A549 (cell line): Measurements from ENCODE around the gene MEGF9. TPM values are rescaled to one million over a fixed set of nuclear protein-coding genes. Genes with fewer than 3 reads are reported as not detected.

ENCODE experiments used
- ATAC-seq, 2 experiments: fragments of 200-7000 bp in 1 of 2; fragments of >200 bp in 1 of 2; cut with Nextera tagmentation in 1 of 2; cut with Tn5 transposase in 1 of 2; 3 replicates each; pipeline versions ENCODE4 v1.8.0 to v1.9.1; 2018 to 2020; ENCODE audit warnings: mild to moderate bottlenecking in 1 of 2, moderate library complexity in 1 of 2
- CTCF ChIA-PET: fragments of 300-600 bp; sonication (Branson Sonifier 250); formaldehyde crosslinking; extraction: SDS; loops from one replicate; lab custom pipeline; 2021; ENCODE audit warnings: antibody characterized with exemption, inconsistent platforms; lab: Yijun Ruan, JAX
- POLR2A ChIA-PET: fragments of 350-600 bp; formaldehyde crosslinking; extraction: SDS; loops from one replicate; lab custom pipeline; 2021; ENCODE audit warnings: antibody characterized with exemption, inconsistent platforms; lab: Yijun Ruan, JAX
- DNase-seq, 2 experiments: peaks; one replicate each; pipeline versions ENCODE4 v3.0.0 to v3.0.0-alpha.2; 2011 to 2016; ENCODE audit warnings: low read depth in 1 of 2, low spot score in 1 of 2
- FAIRE-seq: peaks from 2 replicates; lab custom pipeline; 2011; peaks lifted over from hg19 to GRCh38; lab: Jason Lieb, UNC
- H3K27ac ChIP-seq, 2 experiments: fragments of >200 bp; sonication (Bioruptor Twin); formaldehyde crosslinking; 3 replicates each; pipeline ENCODE4 v1.5.1; 2016 to 2017
- H3K4me1 ChIP-seq: fragments of >200 bp; sonication (Bioruptor Twin); formaldehyde crosslinking; 3 replicates; pipeline ENCODE4 v1.6.1; 2016
- H3K4me2 ChIP-seq: fragments of >200 bp; sonication (Bioruptor Twin); formaldehyde crosslinking; 3 replicates; pipeline ENCODE4 v1.6.1; 2016
- H3K4me3 ChIP-seq: fragments of >200 bp; sonication (Bioruptor Twin); formaldehyde crosslinking; 3 replicates; pipeline ENCODE4 v1.5.1; 2016
- H3K9me3 ChIP-seq: fragments of >200 bp; sonication (Bioruptor Twin); formaldehyde crosslinking; 3 replicates; pipeline ENCODE4 v1.6.1; 2016
- BHLHE40 ChIP-seq: IDR thresholded peaks from 2 replicates; pipeline ENCODE4 v1.6.1; 2012; ENCODE audit warnings: low read depth, low read length, inconsistent platforms
- EHF ChIP-seq: fragments of 250-450 bp; sonication (Bioruptor Pico); IDR thresholded peaks from 2 replicates; pipeline ENCODE4 v1.5.0; 2020; ENCODE audit warnings: mild to moderate bottlenecking
- EHMT2 ChIP-seq: fragments of 200-600 bp; sonication (generic); IDR thresholded peaks from 2 replicates; pipeline ENCODE4 v1.6.1; 2016; ENCODE audit warnings: antibody characterized with exemption, low read depth, mild to moderate bottlenecking, moderate library complexity
- FOXS1 ChIP-seq: fragments of 250-450 bp; sonication (Bioruptor Pico); IDR thresholded peaks from 2 replicates; pipeline ENCODE4 v1.5.0; 2020; ENCODE audit warnings: mild to moderate bottlenecking, moderate library complexity
- GATA3 ChIP-seq: IDR thresholded peaks from 2 replicates; pipeline ENCODE4 v1.6.1; 2012; ENCODE audit warnings: borderline replicate concordance
- HEYL ChIP-seq: fragments of 250-450 bp; sonication (Bioruptor Pico); IDR thresholded peaks from 2 replicates; pipeline ENCODE4 v1.8.0; 2021; ENCODE audit warnings: mild to moderate bottlenecking, moderate library complexity
- HOXB5 ChIP-seq: fragments of 250-450 bp; sonication (Bioruptor Pico); IDR thresholded peaks from 2 replicates; pipeline ENCODE4 v1.5.0; 2020; ENCODE audit warnings: mild to moderate bottlenecking, moderate library complexity
- JUN ChIP-seq, 2 experiments: fragments of >200 bp; sonication (Bioruptor Twin); formaldehyde crosslinking; IDR thresholded peaks; 2 replicates in 1 of 2; 3 replicates in 1 of 2; pipeline ENCODE4 v1.6.1; 2016 to 2017
- KDM5A ChIP-seq: fragments of 200-600 bp; sonication (generic); IDR thresholded peaks from 2 replicates; pipeline ENCODE4 v1.6.1; 2016; ENCODE audit warnings: antibody characterized with exemption, mild to moderate bottlenecking
- MAZ ChIP-seq: fragments of 150-350 bp; IDR thresholded peaks from 2 replicates; pipeline ENCODE4 v1.6.1; 2014; ENCODE audit warnings: antibody characterized with exemption, low read depth, low read length, borderline replicate concordance
- MYC ChIP-seq: IDR thresholded peaks from 2 replicates; pipeline ENCODE4 v1.6.1; 2012; ENCODE audit warnings: mild to moderate bottlenecking, inconsistent platforms, low read length, improper control_type of control experiment, borderline replicate concordance
- POLR2A ChIP-seq: IDR thresholded peaks from 2 replicates; pipeline ENCODE4 v1.6.1; 2012; ENCODE audit warnings: mild to moderate bottlenecking, low read length
- POLR2AphosphoS2 ChIP-seq: conservative IDR thresholded peaks from 2 replicates; pipeline ENCODE4 v1.6.1; 2012; ENCODE audit warnings: low read length, improper control_type of control experiment, inconsistent platforms
- RAD21 ChIP-seq, 2 experiments: fragments of >200 bp in 1 of 2; sonication (Bioruptor Twin) in 1 of 2; formaldehyde crosslinking in 1 of 2; IDR thresholded peaks in 1 of 2; conservative IDR thresholded peaks in 1 of 2; 2 replicates in 1 of 2; 3 replicates in 1 of 2; pipeline ENCODE4 v1.6.1; 2012 to 2018; ENCODE audit warnings: inconsistent platforms in 1 of 2
- RARB ChIP-seq: fragments of 250-450 bp; sonication (Bioruptor Pico); IDR thresholded peaks from 2 replicates; pipeline ENCODE4 v1.8.0; 2021; ENCODE audit warnings: mild to moderate bottlenecking, moderate library complexity
- RCOR1 ChIP-seq: fragments of 150-350 bp; IDR thresholded peaks from 2 replicates; pipeline ENCODE4 v1.6.1; 2014; ENCODE audit warnings: antibody characterized with exemption, low read length, low read depth
- RFX5 ChIP-seq: fragments of 450-650 bp; IDR thresholded peaks from 2 replicates; pipeline ENCODE4 v1.7.1; 2014; ENCODE audit warnings: antibody characterized with exemption, mild to moderate bottlenecking, moderate library complexity
- RNF2 ChIP-seq: fragments of 200-600 bp; sonication (generic); IDR thresholded peaks from 2 replicates; pipeline ENCODE4 v1.6.1; 2016; ENCODE audit warnings: low read depth, mild to moderate bottlenecking, antibody characterized with exemption, moderate library complexity, borderline replicate concordance
- TFCP2L1 ChIP-seq: fragments of 250-450 bp; sonication (Bioruptor Pico); IDR thresholded peaks from 2 replicates; pipeline ENCODE4 v1.5.0; 2021; ENCODE audit warnings: mild to moderate bottlenecking
- ZC3H11A ChIP-seq: fragments of 450-650 bp; IDR thresholded peaks from 2 replicates; pipeline ENCODE4 v1.6.1; 2014; ENCODE audit warnings: antibody characterized with exemption, mild to moderate bottlenecking
- ZFP36 ChIP-seq: fragments of 450-650 bp; IDR thresholded peaks from 2 replicates; pipeline ENCODE4 v1.6.1; 2014; ENCODE audit warnings: borderline replicate concordance; ENCODE audit not compliant: partially characterized antibody
- WGBS: methylation state at CpG from one replicate; pipeline ENCODE4 v1.1.6; 2017; ENCODE audit errors: missing lambda C conversion rate; 5-methylcytosine and 5-hydroxymethylcytosine counted together
- polyA plus RNA-seq, 4 experiments: library from polyadenylated mRNA; depleted of rRNA in 3 of 4; stranded (reverse); fragments of >200 nt; fragmentation: RNase III in 1 of 4; extraction: RNeasy Plus Mini Kit Qiagen cat#74134 plus additional on column Dnase treatment in 1 of 4; gene quantifications; 2 replicates in 3 of 4; 3 replicates in 1 of 4; pipeline ENCODE4 v1.2.3, GENCODE V29; 2011 to 2017
- TF ChIP-seq, protein P1 (sequence below): IDR thresholded peaks from 2 replicates; pipeline ENCODE4 v1.6.1; 2012; ENCODE audit warnings: low read depth, borderline replicate concordance
- TF ChIP-seq, protein P2 (sequence below): fragments of >200 bp; sonication (Bioruptor Twin); formaldehyde crosslinking; IDR thresholded peaks from 2 replicates; pipeline ENCODE4 v1.6.1; 2016
- TF ChIP-seq, protein P3 (sequence below): IDR thresholded peaks from 2 replicates; pipeline ENCODE4 v1.6.1; 2012
- TF ChIP-seq, protein P4 (sequence below): fragments of 200-600 bp; sonication (generic); IDR thresholded peaks from 2 replicates; pipeline ENCODE4 v1.6.1; 2016; ENCODE audit warnings: antibody characterized with exemption, mild to moderate bottlenecking, moderate library complexity

MEGF9 gene
- polyA plus RNA-seq, 2 of the 4 experiments (the other 2 are of a cell fraction) = 25.7 to 33.4 TPM

DNA sequence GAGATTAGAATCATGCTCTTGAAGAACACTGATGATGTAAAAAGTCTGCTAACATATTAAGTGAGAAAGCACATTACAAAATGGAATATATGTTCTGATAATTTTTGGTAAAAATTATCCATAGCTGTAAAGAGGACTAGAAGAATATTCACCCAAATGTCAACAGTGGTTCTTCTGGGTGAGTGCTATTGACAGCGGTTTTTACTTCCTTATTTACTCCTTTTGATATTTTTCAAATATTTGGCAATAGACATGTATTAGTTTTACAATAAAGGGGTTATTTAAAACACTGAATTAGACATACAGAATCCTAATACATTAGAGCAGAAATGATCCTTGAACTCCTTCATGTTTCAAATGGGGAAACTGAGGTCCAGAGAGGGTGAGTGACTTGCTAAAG is 26.9 kb upstream of the MEGF9 start:
- no peak for FAIRE-seq
- ChIA-PET CTCF (interaction anchor here (1.1 to 3.2 kb wide), 4 partner anchors 9 to 123 kb away, joined by 3 to 15 read pairs (median 6); no protein-coding TSS in a partner anchor), POLR2A (no interaction called here)
- Histone ChIP-seq H3K4me3 (no peak overlapping the region), H3K27ac (no peak overlapping the region; a peak in 1 of 6 replicates), H3K4me1 (peaks cover 10% of the 10 kb centered on the region; the same call in 1 of the 3 replicates), H3K9me3 (no peaks in the 10 kb centered on the region), H3K4me2 (no peak overlapping the region)
- ATAC-seq = no peak
- no peak for TF ChIP-seq GATA3
- TF ChIP-seq HOXB5 = no peak
- TF ChIP-seq TFCP2L1 (CRISPR knock-in tag) = no peak
- TF ChIP-seq FOXS1 (CRISPR knock-in tag) = no peak
- TF ChIP-seq HEYL (CRISPR knock-in tag) = no peak
- TF ChIP-seq KDM5A = no peak
- TF ChIP-seq, protein P1, sequence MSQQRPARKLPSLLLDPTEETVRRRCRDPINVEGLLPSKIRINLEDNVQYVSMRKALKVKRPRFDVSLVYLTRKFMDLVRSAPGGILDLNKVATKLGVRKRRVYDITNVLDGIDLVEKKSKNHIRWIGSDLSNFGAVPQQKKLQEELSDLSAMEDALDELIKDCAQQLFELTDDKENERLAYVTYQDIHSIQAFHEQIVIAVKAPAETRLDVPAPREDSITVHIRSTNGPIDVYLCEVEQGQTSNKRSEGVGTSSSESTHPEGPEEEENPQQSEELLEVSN = no peak
- TF ChIP-seq JUN (IDR thresholded peaks at IDR 0.05) = no peak
- WGBS = 33% methylated on average over 1 of the region's 1 CpG
- no peak for DNase-seq

- Histone ChIP-seq H3K9me3 (no peaks in the 10 kb centered on the region), H3K4me3 (no peak overlapping the region), H3K4me2 (no peak overlapping the region), H3K27ac (no peak overlapping the region), H3K4me1 (peaks cover 21% of the 10 kb centered on the region)
- DNase-seq = peak in 1 of 2 experiments; percentile 27
- TF ChIP-seq BHLHE40 = no peak
- no peak for TF ChIP-seq GATA3
- no peak for TF ChIP-seq MAZ
- TF ChIP-seq POLR2A = no peak
- TF ChIP-seq RARB (CRISPR knock-in tag) = no peak
- no peak for TF ChIP-seq HOXB5
- TF ChIP-seq EHMT2 = no peak
- TF ChIP-seq RFX5 = no peak
- TF ChIP-seq, protein P2, sequence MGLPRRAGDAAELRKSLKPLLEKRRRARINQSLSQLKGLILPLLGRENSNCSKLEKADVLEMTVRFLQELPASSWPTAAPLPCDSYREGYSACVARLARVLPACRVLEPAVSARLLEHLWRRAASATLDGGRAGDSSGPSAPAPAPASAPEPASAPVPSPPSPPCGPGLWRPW = no peak
- TF ChIP-seq, protein P3, sequence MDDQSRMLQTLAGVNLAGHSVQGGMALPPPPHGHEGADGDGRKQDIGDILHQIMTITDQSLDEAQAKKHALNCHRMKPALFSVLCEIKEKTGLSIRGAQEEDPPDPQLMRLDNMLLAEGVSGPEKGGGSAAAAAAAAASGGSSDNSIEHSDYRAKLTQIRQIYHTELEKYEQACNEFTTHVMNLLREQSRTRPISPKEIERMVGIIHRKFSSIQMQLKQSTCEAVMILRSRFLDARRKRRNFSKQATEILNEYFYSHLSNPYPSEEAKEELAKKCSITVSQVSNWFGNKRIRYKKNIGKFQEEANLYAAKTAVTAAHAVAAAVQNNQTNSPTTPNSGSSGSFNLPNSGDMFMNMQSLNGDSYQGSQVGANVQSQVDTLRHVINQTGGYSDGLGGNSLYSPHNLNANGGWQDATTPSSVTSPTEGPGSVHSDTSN = no peak
- TF ChIP-seq ZC3H11A = no peak
- TF ChIP-seq RAD21 (conservative IDR thresholded peaks at IDR 0.05 in 1 of 2, IDR thresholded peaks at IDR 0.05 in 1 of 2) = no peak
- TF ChIP-seq RCOR1 = no peak
- TF ChIP-seq POLR2AphosphoS2 = no peak
- TF ChIP-seq FOXS1 (CRISPR knock-in tag) = no peak
- TF ChIP-seq MYC = no peak
- TF ChIP-seq RNF2 = no peak
- TF ChIP-seq, protein P4, sequence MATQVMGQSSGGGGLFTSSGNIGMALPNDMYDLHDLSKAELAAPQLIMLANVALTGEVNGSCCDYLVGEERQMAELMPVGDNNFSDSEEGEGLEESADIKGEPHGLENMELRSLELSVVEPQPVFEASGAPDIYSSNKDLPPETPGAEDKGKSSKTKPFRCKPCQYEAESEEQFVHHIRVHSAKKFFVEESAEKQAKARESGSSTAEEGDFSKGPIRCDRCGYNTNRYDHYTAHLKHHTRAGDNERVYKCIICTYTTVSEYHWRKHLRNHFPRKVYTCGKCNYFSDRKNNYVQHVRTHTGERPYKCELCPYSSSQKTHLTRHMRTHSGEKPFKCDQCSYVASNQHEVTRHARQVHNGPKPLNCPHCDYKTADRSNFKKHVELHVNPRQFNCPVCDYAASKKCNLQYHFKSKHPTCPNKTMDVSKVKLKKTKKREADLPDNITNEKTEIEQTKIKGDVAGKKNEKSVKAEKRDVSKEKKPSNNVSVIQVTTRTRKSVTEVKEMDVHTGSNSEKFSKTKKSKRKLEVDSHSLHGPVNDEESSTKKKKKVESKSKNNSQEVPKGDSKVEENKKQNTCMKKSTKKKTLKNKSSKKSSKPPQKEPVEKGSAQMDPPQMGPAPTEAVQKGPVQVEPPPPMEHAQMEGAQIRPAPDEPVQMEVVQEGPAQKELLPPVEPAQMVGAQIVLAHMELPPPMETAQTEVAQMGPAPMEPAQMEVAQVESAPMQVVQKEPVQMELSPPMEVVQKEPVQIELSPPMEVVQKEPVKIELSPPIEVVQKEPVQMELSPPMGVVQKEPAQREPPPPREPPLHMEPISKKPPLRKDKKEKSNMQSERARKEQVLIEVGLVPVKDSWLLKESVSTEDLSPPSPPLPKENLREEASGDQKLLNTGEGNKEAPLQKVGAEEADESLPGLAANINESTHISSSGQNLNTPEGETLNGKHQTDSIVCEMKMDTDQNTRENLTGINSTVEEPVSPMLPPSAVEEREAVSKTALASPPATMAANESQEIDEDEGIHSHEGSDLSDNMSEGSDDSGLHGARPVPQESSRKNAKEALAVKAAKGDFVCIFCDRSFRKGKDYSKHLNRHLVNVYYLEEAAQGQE = no peak
- TF ChIP-seq EHF = no peak
- TF ChIP-seq ZFP36 = no peak
- ChIA-PET CTCF (interaction anchor here (1.1 to 3.2 kb wide), 6 partner anchors 14 to 122 kb away, joined by 3 to 15 read pairs (median 3); no protein-coding TSS in a partner anchor), POLR2A (no interaction called here)
- no peak for FAIRE-seq
- ATAC-seq = no peak
These were observed 25.9 kb upstream of the MEGF9 start for GRCh38 chr9:120740132-120740531.
